OCI-LY7 (cell line): Measurements from ENCODE around the gene CERK. TPM values are rescaled to one million over a fixed set of nuclear protein-coding genes. Genes with fewer than 3 reads are reported as not detected.

ENCODE experiments used
- BruUV-seq: library from RNA; stranded (reverse); fragments of 400-500 nt; replicated peaks from 2 replicates; lab custom pipeline; 2021; lab: Mats Ljungman, UMichigan
- CTCF ChIA-PET: fragments of 300-600 bp; sonication (Branson Sonifier 250); formaldehyde crosslinking; loops from one replicate; lab custom pipeline; 2022; ENCODE audit warnings: antibody characterized with exemption; ENCODE audit not compliant: unreplicated experiment; lab: Charles Lee
- POLR2A ChIA-PET: fragments of 300-600 bp; sonication (Branson Sonifier 250); formaldehyde crosslinking; loops from one replicate; lab custom pipeline; 2022; ENCODE audit warnings: antibody characterized with exemption; lab: Charles Lee
- DNase-seq: peaks from one replicate; pipeline ENCODE4 v3.0.0-alpha.2; 2015; ENCODE audit warnings: low spot score
- H2AFZ ChIP-seq: fragments of 200-600 bp; sonication (generic), shearing (Covaris generic); 2 replicates; pipeline ENCODE4 v1.6.1; 2014; ENCODE audit warnings: mild to moderate bottlenecking, antibody characterized with exemption, low read length, moderate library complexity
- H3K27ac ChIP-seq: fragments of 200-600 bp; sonication (generic); 2 replicates; pipeline ENCODE4 v1.5.1; 2014; ENCODE audit warnings: mixed run types, low read depth, mild to moderate bottlenecking, moderate library complexity, low read length, inconsistent platforms; ENCODE audit not compliant: poor library complexity, severe bottlenecking
- H3K36me3 ChIP-seq: fragments of 200-600 bp; sonication (generic); 2 replicates; pipeline ENCODE4 v1.6.1; 2014; ENCODE audit warnings: mild to moderate bottlenecking, antibody characterized with exemption, low read length, moderate library complexity, mixed read lengths; ENCODE audit not compliant: insufficient read depth
- H3K4me1 ChIP-seq: fragments of 200-600 bp; sonication (generic); 2 replicates; pipeline ENCODE4 v1.5.1; 2014; ENCODE audit warnings: mild to moderate bottlenecking, low read length; ENCODE audit not compliant: insufficient read depth, poor library complexity, severe bottlenecking
- H3K4me2 ChIP-seq: fragments of 200-600 bp; sonication (generic); 2 replicates; pipeline ENCODE4 v1.6.1; 2014; ENCODE audit warnings: mild to moderate bottlenecking, low read length
- H3K4me3 ChIP-seq: fragments of 200-600 bp; sonication (generic); 2 replicates; pipeline ENCODE4 v1.5.1; 2014; ENCODE audit warnings: mild to moderate bottlenecking, low read depth, low read length; ENCODE audit not compliant: poor library complexity, severe bottlenecking
- H3K79me2 ChIP-seq: fragments of 200-600 bp; sonication (generic); 2 replicates; pipeline ENCODE4 v1.6.1; 2016; ENCODE audit warnings: low read depth, mild to moderate bottlenecking, low read length, moderate library complexity, mixed read lengths; ENCODE audit not compliant: insufficient read depth
- H3K9me2 ChIP-seq: fragments of 200-600 bp; sonication (generic); 2 replicates; pipeline ENCODE4 v1.6.1; 2016; ENCODE audit warnings: mild to moderate bottlenecking, low read length, mixed read lengths; ENCODE audit not compliant: insufficient read depth
- H3K9me3 ChIP-seq: fragments of 200-600 bp; sonication (generic); 2 replicates; pipeline ENCODE4 v1.6.1; 2014; ENCODE audit warnings: mild to moderate bottlenecking, mixed run types, low read length, mixed read lengths
- H4K20me1 ChIP-seq: fragments of 200-600 bp; sonication (generic); 2 replicates; pipeline ENCODE4 v1.6.1; 2014; ENCODE audit warnings: mild to moderate bottlenecking, antibody characterized with exemption, low read length, moderate library complexity, mixed read lengths; ENCODE audit not compliant: insufficient read depth
- EZH2phosphoT487 ChIP-seq: fragments of 200-600 bp; sonication (generic); IDR thresholded peaks from 2 replicates; pipeline ENCODE4 v1.6.1; 2018; ENCODE audit warnings: low read depth, borderline replicate concordance, mild to moderate bottlenecking, mixed run types, antibody characterized with exemption, low read length, moderate library complexity, mixed read lengths
- intact Hi-C: fragments of 100-400 bp; cut with micrococcal nuclease; formaldehyde crosslinking; loops from one replicate; pipeline ENCODE4 v1.10.0; 2022; ENCODE audit not compliant: unreplicated experiment
- total RNA-seq, 2 experiments: library from RNA; depleted of rRNA in 1 of 2; stranded (reverse); fragments of >200 nt in 1 of 2; shearing (Covaris generic) in 1 of 2; gene quantifications; 2 replicates each; pipeline ENCODE4 v1.2.3, GENCODE V29; 2014 to 2022
- TF ChIP-seq, protein P1 (sequence below): fragments of 200-600 bp; sonication (generic); conservative IDR thresholded peaks from 2 replicates; pipeline ENCODE4 v1.5.1; 2014; ENCODE audit warnings: mild to moderate bottlenecking, antibody characterized with exemption, low read length, moderate library complexity, mixed read lengths

The CERK gene
- total RNA-seq, 2 experiments from 2014 or later = 36.6 to 48.1 TPM

DNA sequence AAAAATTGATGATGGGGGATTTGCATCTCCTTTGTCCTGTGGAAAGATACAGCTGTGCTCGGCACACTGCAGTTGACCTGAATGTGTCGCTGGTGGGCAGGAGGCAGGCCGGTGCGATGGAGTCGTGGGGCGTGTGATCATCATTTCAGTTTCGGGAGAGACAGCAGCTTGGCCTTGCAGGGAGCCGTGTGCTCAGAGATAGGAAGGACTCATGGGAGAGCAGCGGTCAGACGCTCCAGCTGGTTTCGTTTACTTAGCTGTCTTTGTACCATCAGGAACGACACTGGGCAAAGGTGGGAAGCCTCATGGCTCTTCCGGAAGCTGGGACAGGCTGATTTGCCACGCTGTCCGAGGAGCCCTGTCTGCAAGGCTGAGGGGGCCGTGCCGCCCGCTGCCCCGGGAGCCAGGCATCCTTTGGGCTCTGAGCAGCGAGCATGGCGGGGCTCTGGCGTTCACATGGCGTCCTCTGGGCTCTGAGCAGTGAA lies 85.2 kb downstream of the CERK start:
- no peak overlapping the region; the same call in 1 of the 2 replicates for H3K4me2 ChIP-seq
- intact Hi-C loops = no loop called here
- no peaks in the 10 kb centered on the region for H3K79me2 ChIP-seq
- CTCF ChIA-PET = no interaction called here
- no TSS peak for BruUV-seq
- no peaks in the 10 kb centered on the region; the same call in 1 of the 2 replicates for H4K20me1 ChIP-seq
- H2AFZ ChIP-seq = no peak overlapping the region
- H3K4me1 ChIP-seq = peaks cover 10% of the 10 kb centered on the region
- no peak overlapping the region for H3K4me3 ChIP-seq
- POLR2A ChIA-PET = no interaction called here
- DNase-seq = no peak
- TF ChIP-seq EZH2phosphoT487 = no peak
- TF ChIP-seq, protein P1, sequence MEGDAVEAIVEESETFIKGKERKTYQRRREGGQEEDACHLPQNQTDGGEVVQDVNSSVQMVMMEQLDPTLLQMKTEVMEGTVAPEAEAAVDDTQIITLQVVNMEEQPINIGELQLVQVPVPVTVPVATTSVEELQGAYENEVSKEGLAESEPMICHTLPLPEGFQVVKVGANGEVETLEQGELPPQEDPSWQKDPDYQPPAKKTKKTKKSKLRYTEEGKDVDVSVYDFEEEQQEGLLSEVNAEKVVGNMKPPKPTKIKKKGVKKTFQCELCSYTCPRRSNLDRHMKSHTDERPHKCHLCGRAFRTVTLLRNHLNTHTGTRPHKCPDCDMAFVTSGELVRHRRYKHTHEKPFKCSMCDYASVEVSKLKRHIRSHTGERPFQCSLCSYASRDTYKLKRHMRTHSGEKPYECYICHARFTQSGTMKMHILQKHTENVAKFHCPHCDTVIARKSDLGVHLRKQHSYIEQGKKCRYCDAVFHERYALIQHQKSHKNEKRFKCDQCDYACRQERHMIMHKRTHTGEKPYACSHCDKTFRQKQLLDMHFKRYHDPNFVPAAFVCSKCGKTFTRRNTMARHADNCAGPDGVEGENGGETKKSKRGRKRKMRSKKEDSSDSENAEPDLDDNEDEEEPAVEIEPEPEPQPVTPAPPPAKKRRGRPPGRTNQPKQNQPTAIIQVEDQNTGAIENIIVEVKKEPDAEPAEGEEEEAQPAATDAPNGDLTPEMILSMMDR = no peak
- H3K27ac ChIP-seq = no peak overlapping the region
- H3K9me2 ChIP-seq = no peaks in the 10 kb centered on the region
- no peaks in the 10 kb centered on the region for H3K36me3 ChIP-seq
- no peaks in the 10 kb centered on the region for H3K9me3 ChIP-seq

GRCh38 chr22:46652081-46652846 lies 85.8 kb downstream of the CERK start:
- no peaks in the 10 kb centered on the region for H3K79me2 ChIP-seq
- no peaks in the 10 kb centered on the region for H3K36me3 ChIP-seq
- H3K9me3 ChIP-seq = no peaks in the 10 kb centered on the region
- H3K4me2 ChIP-seq = no peak overlapping the region
- BruUV-seq = no TSS peak
- no peak for DNase-seq
- H3K27ac ChIP-seq = no peak overlapping the region
- POLR2A ChIA-PET = no interaction called here
- CTCF ChIA-PET = no interaction called here
- no peaks in the 10 kb centered on the region; the same call in 1 of the 2 replicates for H4K20me1 ChIP-seq
- TF ChIP-seq, protein P1 = no peak
- TF ChIP-seq EZH2phosphoT487 = no peak
- H3K4me3 ChIP-seq = no peak overlapping the region
- no peaks in the 10 kb centered on the region for H3K9me2 ChIP-seq
- no peak overlapping the region for H2AFZ ChIP-seq
- intact Hi-C loops = no loop called here
- H3K4me1 ChIP-seq = peaks cover 10% of the 10 kb centered on the region

- H3K79me2 ChIP-seq = no peaks in the 10 kb centered on the region
- H3K27ac ChIP-seq = no peak overlapping the region
- no peaks in the 10 kb centered on the region for H3K36me3 ChIP-seq
- H3K9me2 ChIP-seq = no peaks in the 10 kb centered on the region
- no peak overlapping the region for H2AFZ ChIP-seq
- no peaks in the 10 kb centered on the region; the same call in 1 of the 2 replicates for H4K20me1 ChIP-seq
- H3K4me2 ChIP-seq = no peak overlapping the region
- intact Hi-C loops = no loop called here
- no peak for TF ChIP-seq EZH2phosphoT487
- TF ChIP-seq, protein P1 = no peak
- ChIA-PET CTCF (no interaction called here), POLR2A (no interaction called here)
- DNase-seq = no peak
- H3K4me1 ChIP-seq = peaks cover 10% of the 10 kb centered on the region
- H3K9me3 ChIP-seq = no peaks in the 10 kb centered on the region
- BruUV-seq = no TSS peak
- no peak overlapping the region for H3K4me3 ChIP-seq
These were observed 86.7 kb downstream of the CERK start for GRCh38 chr22:46651316-46651715.
